ENCODE measurements around the gene ZNF718.
A peak's percentile ranks its signal among the peaks of the same experiment; 100 is the strongest.
"Not testable (repeated sequence)": the region's sequence is repeated elsewhere in the genome, so short reads cannot be mapped to it uniquely, and the experiment has no call there.

ZNF718 gene

DNA sequence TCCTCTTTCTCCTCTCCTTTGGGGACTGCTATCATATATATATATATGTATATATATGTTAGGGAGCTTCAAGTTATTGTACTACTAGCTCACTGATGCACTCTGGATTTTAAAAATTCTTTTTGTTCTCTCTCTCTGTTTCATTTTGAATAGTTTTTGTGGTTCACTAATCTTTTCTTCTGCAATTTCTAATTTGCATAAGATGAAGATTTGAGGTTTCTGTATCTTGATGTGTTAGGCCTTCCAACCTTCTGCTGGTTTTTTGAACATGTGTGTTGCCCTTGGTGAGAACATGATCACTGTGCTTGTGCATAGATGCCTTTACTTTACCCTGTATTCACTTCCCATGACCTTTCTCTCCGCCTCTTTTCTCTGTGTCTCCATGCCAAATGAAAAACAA lies 7.8 kb upstream of the ZNF718 start:
- H3K27me3 ChIP-seq (ENCODE audit: control insufficient read depth in 1 of 2, insufficient read depth in 2 of 2, low read length in 2 of 2), result peaks cover 0 to 7% of the 10 kb centered on the region in 2 donors
- H3K9me3 ChIP-seq (ENCODE audit: control insufficient read depth in 2 of 2, low read length in 2 of 2), result peaks cover 0 to 3% of the 10 kb centered on the region in 2 donors
- no peak overlapping the region for H3K4me3 ChIP-seq (ENCODE audit: low read length in 2 of 2)
- no peak overlapping the region for H3K9ac ChIP-seq (ENCODE audit: low read length in 2 of 2)
- H3K4me1 ChIP-seq (ENCODE audit: control insufficient read depth, insufficient read depth, low read length), result no peaks in the 10 kb centered on the region
- H3K36me3 ChIP-seq (ENCODE audit: control insufficient read depth in 2 of 2, insufficient read depth in 2 of 2, low read length in 2 of 2), result no peaks in the 10 kb centered on the region
- no peak overlapping the region for H3K27ac ChIP-seq (ENCODE audit: low read length)

DNA sequence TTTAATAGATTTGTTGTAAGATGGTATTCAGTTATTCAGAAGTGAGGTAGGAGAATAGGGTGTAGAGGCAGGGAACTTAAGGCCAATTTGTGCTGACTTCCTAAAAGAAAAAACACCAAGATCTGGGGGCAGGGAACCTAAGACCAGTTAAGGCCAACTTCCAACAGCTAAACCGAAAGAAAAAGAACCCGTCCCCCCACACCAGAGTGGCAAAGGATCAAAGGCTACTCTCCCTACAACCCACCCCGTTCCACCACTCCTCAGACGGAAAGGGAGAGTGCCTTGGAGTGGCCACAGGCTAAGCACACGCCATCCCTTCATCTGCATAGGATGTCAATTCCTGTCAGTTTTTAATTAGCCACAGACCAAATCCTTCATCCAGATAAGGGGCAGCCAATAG lies 3.7 kb upstream of the ZNF718 start:
- Histone ChIP-seq H3K36me3 (ENCODE audit: control insufficient read depth in 2 of 2, insufficient read depth in 2 of 2, low read length in 2 of 2) (no peaks in the 10 kb centered on the region), H3K4me3 (ENCODE audit: low read length in 2 of 2) (no peak overlapping the region), H3K9ac (ENCODE audit: low read length in 2 of 2) (no peak overlapping the region), H3K27me3 (ENCODE audit: control insufficient read depth in 1 of 2, insufficient read depth in 2 of 2, low read length in 2 of 2) (no peaks in the 10 kb centered on the region), H3K4me1 (ENCODE audit: control insufficient read depth, insufficient read depth, low read length) (peaks cover 4% of the 10 kb centered on the region), H3K9me3 (ENCODE audit: control insufficient read depth in 2 of 2, low read length in 2 of 2) (peaks cover 0 to 3% of the 10 kb centered on the region in 2 donors), H3K27ac (ENCODE audit: low read length) (no peak overlapping the region)

DNA sequence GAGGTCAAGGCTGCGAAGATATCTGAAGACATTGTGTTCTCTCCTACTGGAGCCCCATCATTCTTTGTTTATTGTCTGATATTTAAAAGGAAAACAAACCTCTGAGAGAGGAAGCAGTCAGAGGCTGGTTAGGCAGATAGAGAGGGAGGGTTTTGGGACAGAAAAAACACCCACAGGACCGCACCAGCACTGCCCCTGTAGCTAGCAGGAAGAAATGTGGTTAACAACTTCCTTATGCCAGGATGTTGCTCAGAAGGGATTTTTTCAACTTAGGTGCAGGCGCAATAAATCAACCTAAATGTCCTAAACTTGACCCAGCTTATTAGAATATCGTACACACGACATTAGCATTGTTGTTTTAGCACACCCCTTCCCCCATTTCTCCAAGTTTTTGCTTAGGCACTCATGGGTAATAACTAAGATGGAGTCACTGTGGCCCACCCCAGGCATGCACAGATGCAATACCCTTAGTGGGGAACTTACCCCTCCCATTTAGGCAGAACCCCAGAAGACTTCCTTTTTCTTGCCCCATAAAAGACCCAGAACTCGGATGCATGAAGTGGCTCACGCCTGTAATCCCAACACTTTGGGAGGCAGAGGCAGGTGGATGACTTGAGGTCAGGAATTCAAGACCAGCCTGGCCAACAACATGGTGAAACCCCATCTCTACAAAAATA lies 2.8 kb upstream of the ZNF718 start:
- Histone ChIP-seq H3K4me3 (ENCODE audit: low read length in 2 of 2) (no peak overlapping the region), H3K27ac (ENCODE audit: low read length) (no peak overlapping the region), H3K27me3 (ENCODE audit: control insufficient read depth in 1 of 2, insufficient read depth in 2 of 2, low read length in 2 of 2) (no peaks in the 10 kb centered on the region), H3K9ac (ENCODE audit: low read length in 2 of 2) (no peak overlapping the region), H3K4me1 (ENCODE audit: control insufficient read depth, insufficient read depth, low read length) (peaks cover 9% of the 10 kb centered on the region), H3K9me3 (ENCODE audit: control insufficient read depth in 2 of 2, low read length in 2 of 2) (peaks cover 0 to 2% of the 10 kb centered on the region in 2 donors), H3K36me3 (ENCODE audit: control insufficient read depth in 2 of 2, insufficient read depth in 2 of 2, low read length in 2 of 2) (no peaks in the 10 kb centered on the region)

DNA sequence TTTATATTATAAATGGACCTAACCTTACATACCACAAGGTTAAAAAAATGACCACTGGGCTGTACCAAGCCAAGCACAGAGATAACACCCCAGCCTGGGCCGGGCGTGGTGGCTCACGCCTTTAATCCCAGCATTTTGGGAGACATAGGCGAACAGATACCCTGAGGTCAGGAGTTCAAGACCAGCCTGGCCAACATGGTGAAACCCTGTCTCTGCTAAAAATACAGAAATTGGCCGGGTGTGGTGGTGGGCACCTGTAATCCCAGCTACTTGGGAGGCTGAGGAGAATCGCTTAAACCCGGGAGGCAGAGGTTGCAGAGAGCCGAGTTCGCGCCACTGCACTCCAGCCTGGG lies 403 bp upstream of the ZNF718 start:
- not testable (repeated sequence) for H3K9me3 ChIP-seq (ENCODE audit: control insufficient read depth in 2 of 2, low read length in 2 of 2); H3K27me3 ChIP-seq (ENCODE audit: control insufficient read depth in 1 of 2, insufficient read depth in 2 of 2, low read length in 2 of 2); H3K4me1 ChIP-seq (ENCODE audit: control insufficient read depth, insufficient read depth, low read length)
- H3K36me3 ChIP-seq (ENCODE audit: control insufficient read depth in 2 of 2, insufficient read depth in 2 of 2, low read length in 2 of 2), result peaks cover 5 to 16% of the 10 kb centered on the region in 2 donors
- H3K9ac ChIP-seq (ENCODE audit: low read length in 2 of 2), result peak overlapping the region in 1 of 2 donors; percentile 93
- peak overlapping the region; percentile 85 for H3K27ac ChIP-seq (ENCODE audit: low read length)
- peak overlapping the region; percentile 96 to 97 for H3K4me3 ChIP-seq (ENCODE audit: low read length in 2 of 2)

DNA sequence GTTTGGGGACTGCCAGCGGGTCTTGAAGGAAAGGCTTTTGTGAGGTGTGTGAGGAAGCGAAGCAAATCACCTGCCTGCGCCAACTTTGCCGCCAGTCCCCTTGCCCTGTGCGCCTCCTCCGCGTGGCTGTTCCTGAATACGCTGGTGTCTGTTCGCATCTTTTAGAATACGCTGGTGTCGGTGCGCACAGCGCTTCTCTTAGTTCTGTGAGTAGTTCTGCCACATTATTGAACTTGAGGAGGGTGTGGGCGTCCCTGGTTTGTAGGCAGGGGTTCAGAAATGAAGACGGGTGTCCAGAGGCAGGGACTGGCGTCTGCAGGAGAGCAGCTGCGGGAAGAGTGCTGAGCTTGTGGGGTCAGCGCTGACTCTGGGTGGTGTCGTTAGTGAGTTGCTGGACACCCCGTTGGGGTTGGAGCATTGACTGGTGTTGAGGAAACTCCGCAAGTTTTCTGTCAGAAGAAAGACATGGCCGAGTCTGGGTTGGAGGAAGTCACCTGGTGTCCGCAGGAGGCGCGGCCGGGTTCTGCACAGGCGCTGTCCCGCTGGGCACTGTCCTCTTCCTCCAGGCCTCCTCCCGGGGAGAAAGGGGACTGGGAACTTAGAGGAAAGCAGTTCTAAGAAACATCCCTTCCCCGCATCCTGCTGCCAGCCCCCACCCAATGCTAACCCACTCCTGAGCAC lies 930 bp downstream of the ZNF718 start:
- H3K4me3 ChIP-seq (ENCODE audit: low read length in 2 of 2), result peak overlapping the region; percentile 96 to 97
- peaks cover 9% of the 10 kb centered on the region for H3K4me1 ChIP-seq (ENCODE audit: control insufficient read depth, insufficient read depth, low read length)
- peak overlapping the region; percentile 89 to 93 for H3K9ac ChIP-seq (ENCODE audit: low read length in 2 of 2)
- H3K27me3 ChIP-seq (ENCODE audit: control insufficient read depth in 1 of 2, insufficient read depth in 2 of 2, low read length in 2 of 2), result no peaks in the 10 kb centered on the region
- peak overlapping the region; percentile 85 for H3K27ac ChIP-seq (ENCODE audit: low read length)
- H3K9me3 ChIP-seq (ENCODE audit: control insufficient read depth in 2 of 2, low read length in 2 of 2), result no peaks in the 10 kb centered on the region
- H3K36me3 ChIP-seq (ENCODE audit: control insufficient read depth in 2 of 2, insufficient read depth in 2 of 2, low read length in 2 of 2), result peaks cover 8 to 16% of the 10 kb centered on the region in 2 donors

DNA sequence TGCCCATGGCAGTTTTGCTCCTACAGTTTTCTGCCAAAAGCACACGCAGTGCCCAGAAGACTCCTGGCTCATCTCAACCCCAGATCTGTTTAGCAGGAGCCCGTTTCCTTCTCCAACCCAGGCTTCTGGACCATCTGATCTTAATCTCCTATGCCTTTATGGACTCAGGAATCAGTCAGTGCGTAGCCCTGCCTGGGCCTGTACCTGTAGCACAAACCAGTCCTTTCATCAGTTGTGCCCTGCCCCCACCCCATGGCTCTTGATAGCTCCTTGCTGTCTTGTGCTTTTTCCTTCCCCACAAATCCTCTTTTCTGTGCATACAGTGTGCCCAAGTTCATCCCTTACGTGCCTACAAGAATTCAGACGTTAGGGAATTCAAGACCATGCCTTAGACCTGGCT lies 1.5 kb downstream of the ZNF718 start:
- peak overlapping the region; percentile 89 to 93 for H3K9ac ChIP-seq (ENCODE audit: low read length in 2 of 2)
- peaks cover 8 to 16% of the 10 kb centered on the region in 2 donors for H3K36me3 ChIP-seq (ENCODE audit: control insufficient read depth in 2 of 2, insufficient read depth in 2 of 2, low read length in 2 of 2)
- H3K9me3 ChIP-seq (ENCODE audit: control insufficient read depth in 2 of 2, low read length in 2 of 2), result no peaks in the 10 kb centered on the region
- H3K4me1 ChIP-seq (ENCODE audit: control insufficient read depth, insufficient read depth, low read length), result peaks cover 9% of the 10 kb centered on the region
- peak overlapping the region; percentile 85 for H3K27ac ChIP-seq (ENCODE audit: low read length)
- no peaks in the 10 kb centered on the region for H3K27me3 ChIP-seq (ENCODE audit: control insufficient read depth in 1 of 2, insufficient read depth in 2 of 2, low read length in 2 of 2)
- peak overlapping the region; percentile 96 to 97 for H3K4me3 ChIP-seq (ENCODE audit: low read length in 2 of 2)

DNA sequence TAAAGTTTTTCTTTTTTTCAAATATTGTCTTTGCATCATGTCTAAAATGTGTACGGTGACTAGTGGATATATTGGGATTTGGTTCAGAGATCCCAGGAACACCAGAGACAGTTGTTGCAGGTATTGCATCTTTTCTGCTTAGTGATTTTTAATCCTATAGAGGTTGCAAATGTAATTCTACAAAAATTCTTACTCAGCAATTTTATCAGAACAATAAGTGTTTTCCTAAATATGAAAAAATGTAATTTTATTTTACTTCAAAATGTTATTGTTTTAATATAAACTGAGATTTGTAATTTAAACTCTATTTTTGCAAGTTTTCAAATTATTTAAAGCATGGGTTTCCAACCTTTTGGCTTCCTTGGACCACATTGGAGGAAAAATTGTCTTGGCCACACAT lies 8.2 kb downstream of the ZNF718 start:
- Histone ChIP-seq H3K27me3 (ENCODE audit: control insufficient read depth in 1 of 2, insufficient read depth in 2 of 2, low read length in 2 of 2) (no peaks in the 10 kb centered on the region), H3K9ac (ENCODE audit: low read length in 2 of 2) (no peak overlapping the region), H3K4me1 (ENCODE audit: control insufficient read depth, insufficient read depth, low read length) (no peaks in the 10 kb centered on the region), H3K4me3 (ENCODE audit: low read length in 2 of 2) (no peak overlapping the region), H3K27ac (ENCODE audit: low read length) (no peak overlapping the region), H3K9me3 (ENCODE audit: control insufficient read depth in 2 of 2, low read length in 2 of 2) (peaks cover 0 to 3% of the 10 kb centered on the region in 2 donors), H3K36me3 (ENCODE audit: control insufficient read depth in 2 of 2, insufficient read depth in 2 of 2, low read length in 2 of 2) (peaks cover 27 to 28% of the 10 kb centered on the region in 2 donors)

DNA sequence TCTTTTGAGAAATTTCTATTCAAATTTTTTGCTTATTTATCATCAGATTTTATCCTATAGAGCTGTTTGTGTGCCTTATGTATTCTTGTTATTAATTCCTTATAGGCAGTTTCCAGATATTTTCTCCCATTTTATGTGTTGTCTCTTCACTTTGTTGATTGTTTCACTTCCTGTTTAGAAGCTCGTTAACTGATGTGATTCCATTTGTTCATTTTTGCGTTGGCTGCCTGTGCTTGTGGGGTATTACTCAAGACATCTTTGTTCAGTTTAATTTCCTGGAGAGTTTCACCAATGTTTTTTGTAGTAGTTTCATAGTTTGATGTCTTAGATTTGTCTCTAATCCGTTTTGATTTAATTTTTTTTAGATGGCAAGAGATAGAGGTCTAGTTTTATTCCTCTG lies 14.6 kb downstream of the ZNF718 start:
- H3K27ac ChIP-seq (ENCODE audit: low read length), result no peak overlapping the region
- no peak overlapping the region for H3K4me3 ChIP-seq (ENCODE audit: low read length in 2 of 2)
- H3K27me3 ChIP-seq (ENCODE audit: control insufficient read depth in 1 of 2, insufficient read depth in 2 of 2, low read length in 2 of 2), result no peaks in the 10 kb centered on the region
- H3K9ac ChIP-seq (ENCODE audit: low read length in 2 of 2), result no peak overlapping the region
- peaks cover 25 to 60% of the 10 kb centered on the region in 2 donors for H3K36me3 ChIP-seq (ENCODE audit: control insufficient read depth in 2 of 2, insufficient read depth in 2 of 2, low read length in 2 of 2)
- H3K4me1 ChIP-seq (ENCODE audit: control insufficient read depth, insufficient read depth, low read length), result no peaks in the 10 kb centered on the region
- peaks cover 5 to 13% of the 10 kb centered on the region in 2 donors for H3K9me3 ChIP-seq (ENCODE audit: control insufficient read depth in 2 of 2, low read length in 2 of 2)

DNA sequence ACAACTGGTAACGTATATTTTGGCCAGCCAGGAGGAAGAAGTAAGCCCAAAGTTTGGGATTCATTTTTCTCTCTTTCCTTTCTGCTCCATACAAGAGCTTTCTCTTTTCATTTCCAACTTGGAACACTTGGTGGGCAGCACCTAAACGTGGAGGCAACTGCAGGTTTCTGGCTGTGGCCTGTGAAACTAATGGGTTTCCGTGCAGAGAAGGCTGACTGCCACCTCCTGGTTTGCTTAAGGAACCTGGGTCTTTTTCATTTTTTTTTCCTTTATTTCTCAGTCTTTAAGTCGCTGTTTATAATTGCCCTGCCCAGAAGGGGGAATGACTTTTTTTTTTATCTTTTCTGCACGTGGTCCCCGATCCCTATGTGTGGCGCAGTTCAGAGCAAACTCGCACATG lies 15.4 kb downstream of the ZNF718 start:
- Histone ChIP-seq H3K36me3 (ENCODE audit: control insufficient read depth in 2 of 2, insufficient read depth in 2 of 2, low read length in 2 of 2) (peaks cover 23 to 62% of the 10 kb centered on the region in 2 donors), H3K27ac (ENCODE audit: low read length) (no peak overlapping the region), H3K4me1 (ENCODE audit: control insufficient read depth, insufficient read depth, low read length) (no peaks in the 10 kb centered on the region), H3K9me3 (ENCODE audit: control insufficient read depth in 2 of 2, low read length in 2 of 2) (peaks cover 5 to 16% of the 10 kb centered on the region in 2 donors), H3K4me3 (ENCODE audit: low read length in 2 of 2) (no peak overlapping the region), H3K27me3 (ENCODE audit: control insufficient read depth in 1 of 2, insufficient read depth in 2 of 2, low read length in 2 of 2) (no peaks in the 10 kb centered on the region), H3K9ac (ENCODE audit: low read length in 2 of 2) (no peak overlapping the region)

DNA sequence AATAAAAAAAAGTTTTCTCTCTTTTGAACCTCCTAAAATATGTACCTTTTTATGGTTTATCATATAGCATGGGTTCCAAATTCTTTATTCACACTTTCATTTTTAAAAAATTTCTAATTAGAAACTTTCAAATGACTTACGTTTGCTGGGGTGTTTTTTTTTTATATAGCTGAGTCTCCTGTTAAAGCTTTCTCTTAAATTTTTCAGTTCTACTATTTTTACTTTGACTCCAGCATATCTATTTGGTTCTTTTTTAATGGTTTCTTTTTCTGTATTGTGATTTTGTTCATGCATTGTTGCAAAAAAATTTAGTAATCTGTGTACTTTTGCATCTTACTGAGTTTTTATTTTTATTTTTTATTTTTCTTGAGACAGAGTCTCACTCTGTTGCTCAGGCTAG lies 22.3 kb downstream of the ZNF718 start:
- Histone ChIP-seq H3K4me3 (ENCODE audit: low read length in 2 of 2) (no peak overlapping the region), H3K9ac (ENCODE audit: low read length in 2 of 2) (no peak overlapping the region), H3K27ac (ENCODE audit: low read length) (no peak overlapping the region), H3K9me3 (ENCODE audit: control insufficient read depth in 2 of 2, low read length in 2 of 2) (peaks cover 14 to 37% of the 10 kb centered on the region in 2 donors), H3K4me1 (ENCODE audit: control insufficient read depth, insufficient read depth, low read length) (no peaks in the 10 kb centered on the region), H3K27me3 (ENCODE audit: control insufficient read depth in 1 of 2, insufficient read depth in 2 of 2, low read length in 2 of 2) (no peaks in the 10 kb centered on the region), H3K36me3 (ENCODE audit: control insufficient read depth in 2 of 2, insufficient read depth in 2 of 2, low read length in 2 of 2) (peaks cover 8 to 30% of the 10 kb centered on the region in 2 donors)

DNA sequence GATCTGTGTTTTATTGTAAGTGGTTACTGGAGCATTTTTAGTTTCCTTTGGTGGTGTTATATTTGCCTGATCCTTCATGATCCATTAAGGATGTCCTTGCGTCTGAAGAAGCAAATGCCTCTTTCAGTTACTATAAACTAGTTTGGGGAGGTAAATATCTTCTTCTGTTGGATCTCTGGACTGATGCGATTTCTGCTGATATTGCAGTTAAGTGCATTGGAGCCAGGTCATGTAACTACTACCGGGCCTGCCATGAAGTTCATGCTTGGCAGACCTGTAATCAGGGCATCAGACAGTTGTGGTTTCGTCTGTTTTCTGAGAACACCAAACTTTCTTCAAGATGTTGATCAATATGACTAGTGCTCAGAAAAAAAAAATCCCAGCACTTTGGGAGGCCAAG lies 22.9 kb downstream of the ZNF718 start:
- H3K9me3 ChIP-seq (ENCODE audit: control insufficient read depth in 2 of 2, low read length in 2 of 2), result peaks cover 14 to 37% of the 10 kb centered on the region in 2 donors

More for the DNA sequence above, 22.9 kb downstream of the ZNF718 start:
- Histone ChIP-seq H3K4me3 (ENCODE audit: low read length in 2 of 2) (no peak overlapping the region), H3K4me1 (ENCODE audit: control insufficient read depth, insufficient read depth, low read length) (no peaks in the 10 kb centered on the region), H3K27me3 (ENCODE audit: control insufficient read depth in 1 of 2, insufficient read depth in 2 of 2, low read length in 2 of 2) (no peaks in the 10 kb centered on the region), H3K27ac (ENCODE audit: low read length) (no peak overlapping the region), H3K9ac (ENCODE audit: low read length in 2 of 2) (no peak overlapping the region), H3K36me3 (ENCODE audit: control insufficient read depth in 2 of 2, insufficient read depth in 2 of 2, low read length in 2 of 2) (peaks cover 5 to 25% of the 10 kb centered on the region in 2 donors)
